Activated CD8-positive, alpha-beta memory T cell treated with anti-CD3 and anti-CD28 coated beads, Interleukin-2, amount 50 U/mL, for 4 hours (primary cell): Measurements from ENCODE around the gene STARD10.

ENCODE experiments used
- DNase-seq: peaks from one replicate; pipeline ENCODE4 v3.0.0-alpha.2; 2020

STARD10 gene

GRCh38 chr11:72722050-72722748 is 71.6 kb downstream of the STARD10 start:
- peak; percentile 81 for DNase-seq

GRCh38 chr11:72721689-72722049 is 72.2 kb downstream of the STARD10 start:
- peak; percentile 44 for DNase-seq

- no peak for DNase-seq
These were observed 72.6 kb downstream of the STARD10 start for GRCh38 chr11:72721276-72721675.

DNA sequence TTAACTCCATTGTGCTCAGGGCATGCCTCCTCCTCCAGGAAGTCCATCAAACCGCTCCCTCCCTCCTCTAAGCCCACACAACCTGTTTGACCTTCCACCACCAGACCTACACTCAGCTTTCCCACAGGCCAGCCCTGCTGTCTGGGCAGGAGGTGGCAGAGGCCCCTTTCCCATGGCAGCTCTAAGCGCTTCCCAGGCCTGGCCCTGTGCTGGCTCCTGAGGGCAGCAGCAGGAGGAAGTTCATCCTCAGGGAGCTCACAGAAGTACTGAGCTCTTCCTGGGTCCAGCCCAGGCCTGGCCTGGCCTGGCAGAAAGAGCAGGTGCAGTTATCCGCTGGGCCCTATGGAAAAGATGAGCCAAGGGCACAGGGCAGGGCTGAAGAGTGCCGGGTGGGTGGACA is 73.1 kb downstream of the STARD10 start:
- no peak for DNase-seq

GRCh38 chr11:72720047-72720446 is 73.8 kb downstream of the STARD10 start:
- DNase-seq, result no peak

GRCh38 chr11:72719551-72719950 is 74.3 kb downstream of the STARD10 start:
- DNase-seq, result no peak

- DNase-seq, result no peak
These were observed 74.7 kb downstream of the STARD10 start for GRCh38 chr11:72719144-72719543.

GRCh38 chr11:72718101-72718501 is 75.7 kb downstream of the STARD10 start:
- DNase-seq, result no peak

DNA sequence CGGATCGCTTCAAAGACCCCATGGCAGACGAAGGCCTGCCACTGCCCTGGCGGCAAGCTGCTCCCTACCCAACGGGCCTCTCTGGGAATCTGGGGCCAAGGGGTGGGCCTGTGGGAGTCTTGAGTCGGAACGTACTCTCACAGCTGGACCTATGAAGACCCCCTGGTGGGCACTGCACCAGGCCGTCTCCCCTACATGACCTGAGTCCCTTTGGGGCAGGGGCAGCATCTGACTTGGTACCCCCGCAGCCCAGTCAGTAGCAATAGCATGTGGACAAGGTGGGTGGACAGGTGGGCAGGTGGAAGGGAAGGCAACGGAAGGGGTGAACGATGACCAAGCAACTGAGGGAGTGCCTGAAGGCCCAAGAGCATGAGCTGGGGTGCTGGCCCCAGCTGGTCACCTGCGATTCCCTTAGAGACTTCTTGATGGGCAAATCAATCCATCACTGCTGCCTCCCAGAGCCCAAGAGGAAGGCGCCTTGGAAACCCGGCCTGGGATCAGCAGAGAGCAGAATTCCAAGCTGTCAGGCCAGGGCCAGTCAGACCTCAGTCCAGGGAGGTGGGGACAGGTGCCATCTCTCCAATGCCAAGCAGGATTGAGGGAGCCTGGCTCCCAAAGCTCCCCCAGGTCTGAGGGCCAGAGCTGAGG is 76.9 kb downstream of the STARD10 start:
- DNase-seq, result no peak

- no peak for DNase-seq
These were observed 77.6 kb downstream of the STARD10 start for GRCh38 chr11:72716290-72716689.

DNA sequence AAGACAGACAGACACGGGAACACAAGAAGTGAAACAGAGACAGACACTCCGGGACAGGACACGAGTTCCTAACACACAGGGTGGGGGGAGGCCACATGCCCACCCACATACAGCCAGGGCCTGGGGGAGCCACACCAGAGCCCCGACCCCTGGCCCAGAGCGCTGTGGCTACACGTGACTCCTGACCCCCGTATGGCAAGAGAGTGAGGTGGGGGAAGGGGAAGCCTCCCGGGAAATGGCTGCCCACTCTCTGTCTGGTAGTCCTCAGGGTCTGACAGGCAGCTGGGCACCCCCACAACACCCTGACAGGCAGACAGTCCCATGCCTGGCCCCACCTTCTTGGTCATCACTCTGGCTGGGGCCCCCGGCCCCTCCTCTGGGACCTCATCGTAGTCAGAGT is 81.0 kb downstream of the STARD10 start:
- no peak for DNase-seq

DNA sequence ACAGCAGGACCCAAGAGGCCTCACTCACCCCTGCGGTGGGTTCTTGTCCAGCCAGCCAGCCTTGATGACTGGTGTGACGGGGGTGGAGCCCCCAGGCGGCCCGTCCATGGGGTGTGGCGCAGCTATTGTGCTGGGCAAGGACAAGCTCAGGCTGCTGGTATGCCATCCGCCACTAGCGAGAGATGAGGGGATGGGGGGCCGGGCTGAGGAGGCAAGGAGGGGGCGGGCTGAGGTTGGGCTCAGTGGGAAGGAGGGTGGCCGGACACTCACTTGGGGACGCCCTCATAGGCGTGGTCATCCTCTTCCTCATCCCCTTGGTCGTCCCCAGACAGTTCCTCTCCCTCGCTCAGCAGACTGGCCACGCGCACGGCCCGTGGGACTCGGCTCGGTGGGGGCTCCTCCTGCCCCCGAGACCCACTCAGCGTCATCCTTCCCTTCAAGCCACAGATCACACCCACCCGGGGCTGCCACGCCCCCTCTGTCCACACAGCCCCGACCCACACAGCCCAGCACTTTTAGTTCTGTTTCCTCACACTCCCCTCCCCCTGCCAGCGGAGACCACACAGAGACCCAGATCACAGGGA is 81.6 kb downstream of the STARD10 start:
- DNase-seq, result no peak

DNA sequence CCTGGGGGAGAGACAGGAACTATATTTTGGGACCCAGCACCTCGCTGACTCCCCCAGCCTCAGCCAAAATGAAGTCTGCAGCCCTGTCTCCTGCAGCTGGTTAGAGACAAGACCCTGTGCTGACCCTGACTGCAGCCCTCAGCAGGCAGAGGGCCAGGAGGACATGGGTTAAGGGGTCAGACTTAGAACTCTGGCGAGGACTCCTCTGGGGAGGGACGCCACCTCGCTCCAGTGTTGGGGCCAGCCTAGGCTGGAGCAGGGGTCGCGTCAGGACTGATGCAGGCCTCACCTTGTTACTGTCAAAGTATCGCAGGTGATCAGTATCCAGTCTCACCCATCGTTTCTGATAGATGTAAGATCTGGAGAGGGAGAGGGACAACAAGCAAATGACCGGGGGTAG is 82.7 kb downstream of the STARD10 start:
- DNase-seq, result no peak

- DNase-seq, result no peak
These were observed 83.6 kb downstream of the STARD10 start for GRCh38 chr11:72710278-72710677.

GRCh38 chr11:72709478-72710238 is 84.2 kb downstream of the STARD10 start:
- DNase-seq, result no peak

DNA sequence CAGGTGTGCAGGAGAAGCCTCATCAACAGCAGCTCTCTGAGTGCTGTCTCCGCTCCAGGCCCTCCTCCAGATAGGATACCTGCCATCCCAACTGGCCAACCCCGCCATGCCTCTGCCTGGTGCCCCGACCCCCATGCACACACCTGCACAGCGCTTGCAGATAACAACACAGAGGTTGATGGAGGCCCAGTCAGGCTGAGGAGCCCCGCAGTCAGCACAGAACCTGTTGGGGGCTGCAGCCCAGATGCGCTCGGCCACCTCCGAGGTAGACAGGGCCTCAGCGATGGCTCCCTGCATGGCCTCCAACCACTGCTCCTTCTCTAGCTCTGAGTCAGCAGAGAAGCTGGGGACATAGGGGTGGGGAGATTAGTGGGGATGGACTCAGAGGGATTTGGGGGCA is 86.8 kb downstream of the STARD10 start:
- no peak for DNase-seq

GRCh38 chr11:72706579-72706978 is 87.3 kb downstream of the STARD10 start:
- DNase-seq, result no peak

DNA sequence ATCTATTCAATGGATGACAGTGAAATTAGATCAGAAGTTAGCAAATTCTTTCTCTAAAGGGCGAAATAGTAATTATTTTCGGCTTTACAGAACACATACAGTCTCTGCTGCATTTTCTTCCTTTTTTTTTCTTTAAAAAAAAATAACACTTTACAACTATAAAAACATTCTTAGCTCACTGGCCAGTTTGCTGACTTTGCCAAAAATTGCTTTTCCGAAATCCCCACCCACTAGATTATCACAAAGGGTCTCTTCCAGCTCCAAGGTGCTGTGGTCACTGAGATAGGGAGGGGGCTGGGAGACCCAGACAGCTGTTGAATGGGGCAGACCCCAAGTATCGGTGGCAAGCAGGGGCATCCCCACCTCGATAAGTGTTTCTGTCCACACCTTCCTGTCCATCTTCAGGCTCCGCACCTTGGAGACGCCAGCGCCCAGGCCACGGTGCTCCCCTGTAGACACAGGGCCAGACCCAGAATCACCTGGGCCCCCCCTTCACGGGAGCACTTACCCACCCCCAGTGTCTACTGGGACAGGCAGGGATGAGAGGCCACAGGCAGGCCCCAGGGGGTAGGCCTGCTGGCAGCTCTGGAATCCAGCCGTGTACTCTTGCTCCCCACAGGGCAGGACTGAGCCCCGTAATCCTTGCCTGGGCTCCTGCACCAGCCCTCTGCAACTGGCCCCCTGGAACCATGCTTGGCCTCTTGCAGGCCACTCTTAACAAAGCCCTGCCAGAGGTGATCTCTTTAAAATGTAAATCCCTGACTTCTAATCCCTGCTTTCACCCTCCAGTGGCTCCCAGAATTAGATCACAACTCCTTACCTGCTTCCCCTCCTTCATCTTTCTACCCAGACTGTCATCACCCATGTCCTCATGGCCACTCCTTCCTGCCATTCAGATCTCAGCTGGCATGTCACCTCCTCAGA is 88.1 kb downstream of the STARD10 start:
- no peak for DNase-seq

DNA sequence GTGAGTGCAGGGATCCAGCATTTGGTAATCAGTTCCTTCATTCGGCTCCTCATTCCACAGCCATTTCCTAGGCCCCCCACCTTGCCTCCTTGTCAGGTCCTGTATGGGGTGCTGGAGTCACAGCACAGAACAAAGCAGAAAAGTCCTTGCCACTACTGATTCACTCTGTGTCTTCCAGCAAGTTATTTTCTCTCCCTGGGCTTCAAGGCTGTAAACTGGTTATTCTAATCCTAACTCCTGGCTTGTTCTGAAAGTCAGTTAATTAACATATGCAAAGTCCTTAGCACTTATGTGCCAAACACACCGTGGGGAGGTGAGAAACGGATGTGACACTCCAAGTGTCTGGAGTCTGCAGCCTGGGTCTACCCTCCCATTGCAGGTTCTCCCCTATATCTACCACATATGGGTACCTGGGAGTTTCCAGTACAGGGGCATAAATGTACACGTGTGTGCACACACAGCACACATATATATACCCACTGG is 89.0 kb downstream of the STARD10 start:
- DNase-seq, result no peak
